Kidney epithelial cell (primary cell): Measurements from ENCODE around the gene CD79A. TPM values are rescaled to one million over a fixed set of nuclear protein-coding genes. Genes with fewer than 3 reads are reported as not detected.

Source experiments
- DNase-seq: peaks from one replicate; pipeline ENCODE4 v3.0.0-alpha.2; 2010; ENCODE audit warnings: low read depth
- H3K27me3 ChIP-seq: 2 replicates; pipeline ENCODE4 v1.6.0; 2011; ENCODE audit warnings: low read length; ENCODE audit not compliant: control insufficient read depth, insufficient read depth
- H3K36me3 ChIP-seq: 2 replicates; pipeline ENCODE4 v1.5.1; 2011; ENCODE audit warnings: low read length; ENCODE audit not compliant: control insufficient read depth, insufficient read depth
- H3K4me3 ChIP-seq: 2 replicates; pipeline ENCODE4 v1.5.1; 2011; ENCODE audit warnings: low read depth, mild to moderate bottlenecking, control low read depth, low read length
- CTCF ChIP-seq: IDR thresholded peaks from 2 replicates; pipeline ENCODE4 v1.5.1; 2011; ENCODE audit warnings: mild to moderate bottlenecking, moderate library complexity, low read length, control low read depth, inconsistent platforms; ENCODE audit not compliant: insufficient read depth, poor library complexity, severe bottlenecking
- total RNA-seq: library from RNA; depleted of rRNA; stranded (reverse); fragments of >200 nt; gene quantifications from 2 replicates; pipeline ENCODE4 v1.2.3, GENCODE V29; 2015

CD79A gene
- total RNA-seq, 1 donor from 2014 or later, result not detected

DNA sequence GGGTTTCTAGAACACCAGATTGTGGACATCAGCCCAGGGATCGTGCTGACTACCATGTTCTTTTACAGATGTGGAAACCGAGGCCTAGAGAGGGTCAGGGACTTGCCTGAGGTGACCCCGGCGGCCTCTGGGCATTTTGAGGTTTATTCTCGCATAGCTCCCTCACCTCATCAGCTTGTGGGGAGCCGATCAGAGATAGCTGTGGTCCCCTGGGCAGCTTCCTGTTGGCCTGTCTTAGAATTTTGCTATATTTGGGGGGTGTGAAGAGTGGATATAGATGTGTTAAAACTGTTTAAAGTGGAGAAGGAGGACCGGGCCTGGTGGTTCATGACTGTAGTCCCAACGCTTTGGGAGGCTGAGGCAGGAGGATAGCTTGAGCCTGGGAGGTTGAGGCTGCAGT is 12.8 kb downstream of the CD79A start:
- Histone ChIP-seq H3K36me3 (peaks cover 3% of the 10 kb centered on the region), H3K4me3 (no peak overlapping the region), H3K27me3 (no peaks in the 10 kb centered on the region)
- no peak for TF ChIP-seq CTCF
- DNase-seq, result no peak

DNA sequence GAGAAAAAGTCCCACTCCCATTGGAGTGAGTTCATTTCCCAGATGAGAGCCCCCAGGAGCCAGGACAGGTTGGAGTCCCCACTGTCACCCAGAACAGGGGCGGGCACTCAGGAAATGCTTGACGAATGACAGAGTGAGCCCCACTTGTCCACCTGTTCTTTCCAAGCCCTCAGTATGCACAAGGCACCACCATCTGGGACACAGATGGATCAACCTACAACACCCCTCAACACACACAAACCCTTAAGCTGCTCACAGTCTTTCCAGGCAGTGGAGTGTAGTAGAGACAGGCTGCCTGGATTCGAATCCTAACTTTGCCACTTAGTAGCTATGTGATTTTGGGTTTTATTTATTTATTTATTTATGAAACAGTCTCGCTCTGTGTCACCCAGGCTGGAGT is 13.9 kb downstream of the CD79A start:
- Histone ChIP-seq H3K4me3 (no peak overlapping the region), H3K27me3 (no peaks in the 10 kb centered on the region), H3K36me3 (peaks cover 3% of the 10 kb centered on the region)
- no peak for DNase-seq
- TF ChIP-seq CTCF, result no peak

DNA sequence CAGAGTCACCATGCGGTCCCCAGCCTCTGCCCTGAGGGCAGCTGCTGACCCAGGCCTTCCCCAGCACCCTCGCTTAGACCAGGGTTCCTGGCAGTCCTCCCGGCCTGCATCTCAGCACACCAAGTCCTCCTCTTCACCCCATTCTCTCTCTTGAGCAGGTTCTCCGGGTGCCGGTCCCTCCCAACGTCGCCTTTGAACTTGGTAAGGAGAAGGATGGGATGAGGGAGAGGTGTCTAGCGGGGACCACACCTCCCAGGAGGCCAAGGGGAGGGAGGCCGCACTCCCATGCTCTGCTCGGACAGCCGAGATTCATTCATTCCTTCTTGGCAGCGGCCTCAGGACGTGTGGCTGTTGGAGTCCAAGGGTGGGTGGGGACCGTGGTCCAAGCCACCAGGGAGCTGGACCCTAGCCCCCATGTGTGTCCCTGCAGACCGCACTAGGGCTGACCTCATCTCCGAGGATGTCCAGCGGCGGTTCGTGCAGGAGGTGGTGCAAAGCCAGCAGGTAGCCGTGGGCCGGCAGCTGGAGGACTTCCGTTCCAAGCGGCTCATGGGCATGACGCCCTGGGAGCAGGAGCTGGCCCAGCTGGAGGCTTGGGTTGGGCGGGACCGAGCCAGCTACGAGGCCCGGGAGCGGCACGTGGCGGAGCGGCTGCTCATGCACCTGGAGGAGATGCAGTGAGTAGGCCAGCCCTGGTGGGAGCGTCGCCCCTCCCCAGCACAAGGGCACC is 15.3 kb downstream of the CD79A start:
- no peak for DNase-seq
- no peaks in the 10 kb centered on the region for H3K27me3 ChIP-seq
- H3K4me3 ChIP-seq, result no peak overlapping the region
- peaks cover 3% of the 10 kb centered on the region for H3K36me3 ChIP-seq
- TF ChIP-seq CTCF, result no peak

GRCh38 chr19:41893899-41894298 is 16.8 kb downstream of the CD79A start:
- Histone ChIP-seq H3K4me3 (no peak overlapping the region), H3K36me3 (peaks cover 3% of the 10 kb centered on the region), H3K27me3 (no peaks in the 10 kb centered on the region)
- TF ChIP-seq CTCF, result peak; percentile 4
- no peak for DNase-seq

GRCh38 chr19:41894350-41894749 is 17.3 kb downstream of the CD79A start:
- TF ChIP-seq CTCF, result no peak
- Histone ChIP-seq H3K4me3 (no peak overlapping the region), H3K36me3 (peaks cover 1% of the 10 kb centered on the region), H3K27me3 (no peaks in the 10 kb centered on the region)
- no peak for DNase-seq
